HL-60/S4 (cell line): ENCODE measurements around the gene WDHD1.
"Not testable (repeated sequence)": the region's sequence is repeated elsewhere in the genome, so short reads cannot be mapped to it uniquely, and the experiment has no call there.

Experiments
- in situ Hi-C: fragments of 300-500 bp; cut with MboI; formaldehyde crosslinking; loops from 2 replicates; pipeline ENCODE4 v1.14.3; 2022; ENCODE audit warnings: low sequenced_read_pairs

The WDHD1 gene

GRCh38 chr14:55026793-55027561 lies at the start of gene WDHD1, which contains the start of gene SOCS4:
Gene WDHD1 (minus strand): TSS chr14:55027099. CDS start chr14:55026787, 312 bp downstream.
Gene SOCS4 (plus strand): TSS chr14:55027236. CDS start chr14:55043042, 15,806 bp downstream.
- in situ Hi-C loops: no loop called here

- in situ Hi-C loops: no loop called here
Observed at GRCh38 chr14:55075628-55076175, 48.8 kb upstream of the WDHD1 start.

GRCh38 chr14:55074662-55075061 lies 47.8 kb upstream of the WDHD1 start:
- in situ Hi-C loops: no loop called here

- in situ Hi-C loops: no loop called here
Observed at GRCh38 chr14:55073856-55074255, 47.0 kb upstream of the WDHD1 start.

- in situ Hi-C loops: no loop called here
Observed at GRCh38 chr14:55071870-55072640, 45.2 kb upstream of the WDHD1 start.

GRCh38 chr14:55070981-55071411 lies 44.1 kb upstream of the WDHD1 start:
- in situ Hi-C loops: no loop called here

GRCh38 chr14:55066223-55066622 lies 39.3 kb upstream of the WDHD1 start:
- in situ Hi-C loops: no loop called here

- in situ Hi-C loops: no loop called here
Observed at GRCh38 chr14:55065411-55065810, 38.5 kb upstream of the WDHD1 start.

GRCh38 chr14:55064896-55065295 lies 38.0 kb upstream of the WDHD1 start:
- in situ Hi-C loops: not testable (repeated sequence)

GRCh38 chr14:55062517-55063351 lies 35.8 kb upstream of the WDHD1 start:
- in situ Hi-C loops: no loop called here

GRCh38 chr14:55059333-55059732 lies 32.4 kb upstream of the WDHD1 start:
- in situ Hi-C loops: no loop called here

- in situ Hi-C loops: no loop called here
Observed at GRCh38 chr14:55057919-55058318, 31.0 kb upstream of the WDHD1 start.

GRCh38 chr14:55054098-55054497 lies 27.2 kb upstream of the WDHD1 start:
- in situ Hi-C loops: no loop called here

- in situ Hi-C loops: no loop called here
Observed at GRCh38 chr14:55053500-55053899, 26.6 kb upstream of the WDHD1 start.

- in situ Hi-C loops: no loop called here
Observed at GRCh38 chr14:55053018-55053417, 26.1 kb upstream of the WDHD1 start.

- in situ Hi-C loops: no loop called here
Observed at GRCh38 chr14:55052269-55052930, 25.5 kb upstream of the WDHD1 start.

- in situ Hi-C loops: no loop called here
Observed at GRCh38 chr14:55051423-55052268, 24.7 kb upstream of the WDHD1 start, which contains the start of gene MAPK1IP1L. Gene MAPK1IP1L (plus strand): TSS chr14:55051647. CDS start chr14:55061684, 10,037 bp downstream.

- in situ Hi-C loops: no loop called here
Observed at GRCh38 chr14:55051165-55051422, 24.2 kb upstream of the WDHD1 start.

GRCh38 chr14:55048900-55049436 lies 22.1 kb upstream of the WDHD1 start:
- in situ Hi-C loops: no loop called here
